Gastroesophageal sphincter (tissue), 3 donors: ENCODE measurements around the gene OTOG.

Source experiments
- CTCF ChIP-seq, 4 experiments: fragments of 200-600 bp in 2 of 4; fragments of 450-650 bp in 2 of 4; sonication (generic) in 1 of 4; IDR thresholded peaks; one replicate each; pipeline ENCODE4 v1.5.1; 2017 to 2019; ENCODE audit warnings: antibody characterized with exemption in 4 of 4, mild to moderate bottlenecking in 2 of 4, moderate library complexity in 2 of 4
- EP300 ChIP-seq: sonication (generic); formaldehyde crosslinking; IDR thresholded peaks from one replicate; pipeline ENCODE4 v1.6.1; 2017; ENCODE audit warnings: antibody characterized with exemption, mild to moderate bottlenecking
- POLR2A ChIP-seq, 2 donors: fragments of 450-650 bp; IDR thresholded peaks; one replicate each; pipeline ENCODE4 v1.6.1; 2017; ENCODE audit warnings: antibody characterized with exemption in 2 of 2, mild to moderate bottlenecking in 2 of 2, moderate library complexity in 1 of 2
- POLR2AphosphoS5 ChIP-seq: sonication (generic); formaldehyde crosslinking; IDR thresholded peaks from one replicate; pipeline ENCODE4 v1.6.1; 2017; ENCODE audit warnings: antibody characterized with exemption

DNA sequence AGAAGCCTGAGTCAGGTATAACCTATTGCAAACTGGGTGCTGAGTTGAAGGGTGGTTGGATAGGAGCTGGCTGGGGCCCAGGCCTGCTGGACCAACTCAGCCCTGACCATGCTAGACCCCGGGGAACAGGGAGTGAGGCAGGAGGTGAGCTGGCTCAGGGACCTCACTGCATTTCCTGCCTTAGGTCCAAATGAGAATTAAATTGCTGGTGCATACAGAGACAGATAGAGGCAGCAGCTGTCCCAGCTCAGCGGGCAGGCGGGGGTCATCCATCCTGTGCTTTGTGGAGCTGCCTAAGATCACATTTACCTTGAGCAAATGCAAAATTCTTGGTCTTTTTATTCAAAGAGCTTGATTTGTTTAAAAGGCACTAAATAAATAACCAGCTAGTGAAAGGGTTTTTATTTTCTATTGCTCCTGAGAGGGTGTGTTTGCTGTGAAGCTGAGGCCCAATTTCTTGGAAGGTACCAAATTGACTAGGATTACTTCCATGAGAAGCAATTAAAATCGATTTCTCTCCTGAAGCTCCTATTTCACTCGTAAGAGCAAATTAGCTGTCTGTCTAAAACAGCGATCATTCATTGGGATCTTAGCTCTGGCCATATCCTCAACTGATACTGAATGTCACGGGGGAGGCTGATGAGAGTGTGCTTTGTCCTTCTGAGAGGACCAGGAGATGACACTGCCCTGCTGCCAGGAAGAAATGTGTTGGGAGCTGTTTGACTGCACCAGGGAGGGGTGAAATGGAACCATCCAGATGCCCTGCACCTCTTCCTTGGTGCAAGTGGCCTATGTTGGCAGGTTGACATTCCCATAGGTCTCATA lies 27.8 kb upstream of the OTOG start:
- TF ChIP-seq CTCF (IDR thresholded peaks at IDR 0.05) (no peak), POLR2AphosphoS5 (no peak), POLR2A (IDR thresholded peaks at IDR 0.05) (no peak), EP300 (no peak)
